ENCODE results near the gene SEMA5A.

DNA sequence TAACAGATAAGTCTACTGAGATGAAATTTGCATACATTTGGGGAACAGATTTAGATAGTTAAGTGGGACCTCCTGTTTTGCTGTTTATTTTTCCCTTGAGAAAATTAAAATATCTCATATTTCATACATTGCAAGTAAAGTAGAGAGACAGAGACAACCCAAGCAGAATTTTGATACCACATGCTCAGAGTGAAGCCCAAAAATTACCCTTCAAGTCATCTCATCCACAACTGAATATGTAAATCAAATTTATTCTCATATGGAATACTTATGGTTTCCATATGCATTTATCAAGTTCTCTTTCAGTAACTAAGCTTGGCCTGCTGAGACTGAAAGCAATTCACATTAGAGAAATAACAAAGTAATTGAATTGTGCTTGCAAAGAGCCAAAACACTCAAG is 474.4 kb downstream of the SEMA5A start:
- TF ChIP-seq, protein P1, sequence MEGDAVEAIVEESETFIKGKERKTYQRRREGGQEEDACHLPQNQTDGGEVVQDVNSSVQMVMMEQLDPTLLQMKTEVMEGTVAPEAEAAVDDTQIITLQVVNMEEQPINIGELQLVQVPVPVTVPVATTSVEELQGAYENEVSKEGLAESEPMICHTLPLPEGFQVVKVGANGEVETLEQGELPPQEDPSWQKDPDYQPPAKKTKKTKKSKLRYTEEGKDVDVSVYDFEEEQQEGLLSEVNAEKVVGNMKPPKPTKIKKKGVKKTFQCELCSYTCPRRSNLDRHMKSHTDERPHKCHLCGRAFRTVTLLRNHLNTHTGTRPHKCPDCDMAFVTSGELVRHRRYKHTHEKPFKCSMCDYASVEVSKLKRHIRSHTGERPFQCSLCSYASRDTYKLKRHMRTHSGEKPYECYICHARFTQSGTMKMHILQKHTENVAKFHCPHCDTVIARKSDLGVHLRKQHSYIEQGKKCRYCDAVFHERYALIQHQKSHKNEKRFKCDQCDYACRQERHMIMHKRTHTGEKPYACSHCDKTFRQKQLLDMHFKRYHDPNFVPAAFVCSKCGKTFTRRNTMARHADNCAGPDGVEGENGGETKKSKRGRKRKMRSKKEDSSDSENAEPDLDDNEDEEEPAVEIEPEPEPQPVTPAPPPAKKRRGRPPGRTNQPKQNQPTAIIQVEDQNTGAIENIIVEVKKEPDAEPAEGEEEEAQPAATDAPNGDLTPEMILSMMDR (IDR thresholded peaks at IDR 0.05) = no peak
- no peak for TF ChIP-seq POLR2A (IDR thresholded peaks at IDR 0.05)
